K562 (cell line): Measurements from ENCODE around the gene ATF6B. TPM values are rescaled to one million over a fixed set of nuclear protein-coding genes. Genes with fewer than 3 reads are reported as not detected.

Experiments used
- CREBBP ChIP-seq: IDR thresholded peaks from one replicate; pipeline ENCODE4 v1.6.1; 2012; ENCODE audit warnings: low read depth, mild to moderate bottlenecking, control low read depth, inconsistent platforms, low read length
- CREM ChIP-seq: IDR thresholded peaks from 2 replicates; pipeline ENCODE4 v1.6.1; 2014; ENCODE audit warnings: antibody characterized with exemption, low read depth
- EP300 ChIP-seq: IDR thresholded peaks from 2 replicates; pipeline ENCODE4 v1.6.1; 2012; ENCODE audit warnings: low read length, improper control_type of control experiment
- GMEB1 ChIP-seq: fragments of 250-450 bp; sonication (Bioruptor Pico); IDR thresholded peaks from 2 replicates; pipeline ENCODE4 v1.4.0; 2020; ENCODE audit warnings: mild to moderate bottlenecking
- HBP1 ChIP-seq: fragments of 450-650 bp; formaldehyde crosslinking; IDR thresholded peaks from 2 replicates; pipeline ENCODE4 v1.4.0; 2022; ENCODE audit warnings: missing genetic modification characterization
- NCOR1 ChIP-seq: fragments of 450-650 bp; IDR thresholded peaks from 2 replicates; pipeline ENCODE4 v1.6.1; 2016; ENCODE audit warnings: mild to moderate bottlenecking, moderate library complexity
- NR3C1 ChIP-seq: sonication (generic); formaldehyde crosslinking; IDR thresholded peaks from 2 replicates; pipeline ENCODE4 v1.8.1; 2022; ENCODE audit warnings: missing genetic modification reagents
- PHF20 ChIP-seq: fragments of 450-650 bp; IDR thresholded peaks from 2 replicates; pipeline ENCODE4 v1.6.1; 2018; ENCODE audit not compliant: partially characterized antibody
- PHF21A ChIP-seq: fragments of 450-650 bp; IDR thresholded peaks from 2 replicates; pipeline ENCODE4 v1.6.1; 2017; ENCODE audit warnings: low read depth, borderline replicate concordance
- POLR3G ChIP-seq: IDR thresholded peaks from 2 replicates; pipeline ENCODE4 v1.6.1; 2011; ENCODE audit not compliant: insufficient read length, insufficient replicate concordance; ENCODE audit errors: extremely low read depth
- PPARD ChIP-seq: fragments of 250-450 bp; sonication (Bioruptor Pico); IDR thresholded peaks from 2 replicates; pipeline ENCODE4 v1.8.0; 2022; ENCODE audit warnings: inconsistent platforms, mild to moderate bottlenecking, moderate library complexity
- PRPF4 ChIP-seq: fragments of 200-400 bp; formaldehyde crosslinking; IDR thresholded peaks from one replicate; pipeline ENCODE4 v1.6.1; 2017; ENCODE audit warnings: low read length, low read depth, mild to moderate bottlenecking; ENCODE audit not compliant: insufficient read depth, poor library complexity, severe bottlenecking
- PTRF ChIP-seq: fragments of 450-650 bp; IDR thresholded peaks from 2 replicates; pipeline ENCODE4 v1.6.1; 2016; ENCODE audit warnings: mild to moderate bottlenecking, missing genetic modification characterization, missing compliant biosample characterization
- RB1 ChIP-seq: fragments of 450-650 bp; IDR thresholded peaks from 2 replicates; pipeline ENCODE4 v1.6.1; 2017; ENCODE audit warnings: low read depth, mild to moderate bottlenecking
- SMARCA4 ChIP-seq: fragments of 450-650 bp; IDR thresholded peaks from 2 replicates; pipeline ENCODE4 v1.6.1; 2016
- TRIM24 ChIP-seq, 2 experiments: fragments of 450-650 bp; IDR thresholded peaks; 2 replicates each; pipeline ENCODE4 v1.6.1; 2016
- ZBTB8A ChIP-seq: fragments of 450-650 bp; IDR thresholded peaks from 2 replicates; pipeline ENCODE4 v1.6.1; 2018; ENCODE audit warnings: mild to moderate bottlenecking, moderate library complexity; ENCODE audit not compliant: partially characterized antibody
- ZNF23 ChIP-seq: fragments of 250-450 bp; sonication (Bioruptor Pico); IDR thresholded peaks from 2 replicates; pipeline ENCODE4 v1.4.0; 2020; ENCODE audit warnings: mild to moderate bottlenecking
- ZNF239 ChIP-seq: fragments of 250-450 bp; sonication (Bioruptor Pico); IDR thresholded peaks from 2 replicates; pipeline ENCODE4 v1.4.0; 2020; ENCODE audit warnings: mild to moderate bottlenecking
- ZNF354B ChIP-seq: fragments of 250-450 bp; sonication (Bioruptor Pico); IDR thresholded peaks from 2 replicates; pipeline ENCODE4 v1.4.0; 2020
- ZNF41 ChIP-seq: fragments of 250-450 bp; sonication (Bioruptor Pico); conservative IDR thresholded peaks from 2 replicates; pipeline ENCODE4 v1.4.0; 2020; ENCODE audit warnings: mild to moderate bottlenecking
- ZNF75A ChIP-seq: fragments of 450-650 bp; formaldehyde crosslinking; IDR thresholded peaks from 2 replicates; pipeline ENCODE4 v1.4.0; 2020; ENCODE audit warnings: mild to moderate bottlenecking
- polyA plus RNA-seq, 8 experiments: library from polyadenylated mRNA; depleted of rRNA in 4 of 8; stranded (reverse) in 5 of 8; unstranded in 3 of 8; fragments of >200 nt; fragmentation: Nextera tagmentation in 2 of 8; fragmentation: Illumina TruSeq in 1 of 8; extraction: Ambion mirVana in 2 of 8; extraction: Trizol in 1 of 8; gene quantifications; 2 replicates each; pipeline versions ENCODE4 v1.2.1 to v1.2.3, GENCODE V29; 2011 to 2014; ENCODE audit warnings: inconsistent platforms in 1 of 8, missing spikeins in 1 of 8
- total RNA-seq, 7 experiments: library from RNA; depleted of rRNA in 6 of 7; stranded (reverse); fragments of >200 nt in 6 of 7; fragmentation: Illumina TruSeq in 2 of 7; extraction: Trizol in 2 of 7; gene quantifications; 2 replicates each; pipeline versions ENCODE4 v1.2.1 to v1.2.3, GENCODE V29; 2011 to 2021; ENCODE audit warnings: low replicate concordance in 1 of 7
- TF ChIP-seq, protein P1 (sequence below): sonication (generic); formaldehyde crosslinking; IDR thresholded peaks from 2 replicates; pipeline ENCODE4 v1.8.1; 2023; ENCODE audit warnings: mild to moderate bottlenecking, missing genetic modification reagents

Gene ATF6B
- total and polyA plus RNA-seq, 9 of the 15 experiments (the other 6 are each of a cell fraction or from before 2014, with no cell fraction given), result 20.7 to 131 (median 31.7) TPM

GRCh38 chr6:32152769-32153563, 24.9 kb upstream of the ATF6B start (continued):
- TF ChIP-seq POLR3G (no peak), PHF21A (peak; percentile 40; the same call in 1 of the 2 replicates), TRIM24 (IDR thresholded peaks at IDR 0.05) (0 out of 4 replicates have a peak, but pooled peaks of 1 of the 2 experiments have one; percentile 14), NR3C1 (CRISPR knock-in tag) (no peak), PPARD (no peak), CREM (0 out of 2 replicates have a peak, but pooled peaks have one; percentile 20), CREBBP (no peak), ZNF354B (CRISPR knock-in tag) (no peak), ZNF41 (CRISPR knock-in tag) (no peak), ZNF23 (CRISPR knock-in tag) (no peak), EP300 (peak; percentile 3; the same call in 1 of the 2 replicates), ZNF75A (CRISPR knock-in tag) (no peak), RB1 (no peak), HBP1 (CRISPR knock-in tag) (no peak), SMARCA4 (peak; percentile 44; the same call in 1 of the 2 replicates), PRPF4 (no peak), GMEB1 (CRISPR knock-in tag) (no peak), PTRF (no peak), PHF20 (no peak), ZBTB8A (no peak), NCOR1 (no peak), ZNF239 (CRISPR knock-in tag) (no peak)
- TF ChIP-seq, protein P1, sequence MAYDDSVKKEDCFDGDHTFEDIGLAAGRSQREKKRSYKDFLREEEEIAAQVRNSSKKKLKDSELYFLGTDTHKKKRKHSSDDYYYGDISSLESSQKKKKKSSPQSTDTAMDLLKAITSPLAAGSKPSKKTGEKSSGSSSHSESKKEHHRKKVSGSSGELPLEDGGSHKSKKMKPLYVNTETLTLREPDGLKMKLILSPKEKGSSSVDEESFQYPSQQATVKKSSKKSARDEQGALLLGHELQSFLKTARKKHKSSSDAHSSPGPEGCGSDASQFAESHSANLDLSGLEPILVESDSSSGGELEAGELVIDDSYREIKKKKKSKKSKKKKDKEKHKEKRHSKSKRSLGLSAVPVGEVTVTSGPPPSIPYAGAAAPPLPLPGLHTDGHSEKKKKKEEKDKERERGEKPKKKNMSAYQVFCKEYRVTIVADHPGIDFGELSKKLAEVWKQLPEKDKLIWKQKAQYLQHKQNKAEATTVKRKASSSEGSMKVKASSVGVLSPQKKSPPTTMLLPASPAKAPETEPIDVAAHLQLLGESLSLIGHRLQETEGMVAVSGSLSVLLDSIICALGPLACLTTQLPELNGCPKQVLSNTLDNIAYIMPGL (CRISPR knock-in tag), result no peak
